HG03066 (cell line): ENCODE results near the gene PEAK1.
"Not testable (repeated sequence)": the region's sequence is repeated elsewhere in the genome, so short reads cannot be mapped to it uniquely, and the experiment has no call there.

Source experiments
- ATAC-seq: cut with Tn5 transposase; IDR thresholded peaks from one replicate; pipeline ENCODE4 v1.9.1; 2021; ENCODE audit warnings: low read depth; ENCODE audit not compliant: unreplicated experiment

Gene PEAK1

GRCh38 chr15:77426871-77427270 lies 7.0 kb upstream of the PEAK1 start:
- ATAC-seq, result no peak

- ATAC-seq, result no peak
These were observed 6.5 kb upstream of the PEAK1 start for GRCh38 chr15:77426377-77426776.

GRCh38 chr15:77425104-77425503 lies 5.2 kb upstream of the PEAK1 start:
- ATAC-seq, result no peak

- ATAC-seq, result no peak
These were observed 1.4 kb upstream of the PEAK1 start for GRCh38 chr15:77421370-77421700.

- peak; percentile 37 for ATAC-seq
These were observed 886 bp upstream of the PEAK1 start, which contains the start of gene HMG20A for GRCh38 chr15:77420610-77421369. HMG20A (plus strand) TSS chr15:77420888; CDS start chr15:77458408, 37,520 bp downstream.

- ATAC-seq, result peak; percentile 25
These were observed 703 bp downstream of the PEAK1 start for GRCh38 chr15:77418966-77419835.

- no peak for ATAC-seq
These were observed 1.4 kb downstream of the PEAK1 start for GRCh38 chr15:77418391-77418965.

GRCh38 chr15:77417602-77418001 lies 2.3 kb downstream of the PEAK1 start:
- no peak for ATAC-seq

- ATAC-seq, result no peak
These were observed 3.0 kb downstream of the PEAK1 start for GRCh38 chr15:77416954-77417353.

GRCh38 chr15:77416148-77416455 lies 3.8 kb downstream of the PEAK1 start:
- ATAC-seq, result no peak

- no peak for ATAC-seq
These were observed 4.3 kb downstream of the PEAK1 start for GRCh38 chr15:77415450-77416147.

GRCh38 chr15:77414789-77415442 lies 5.0 kb downstream of the PEAK1 start:
- no peak for ATAC-seq

GRCh38 chr15:77413699-77414349 lies 6.1 kb downstream of the PEAK1 start:
- no peak for ATAC-seq

- ATAC-seq, result no peak
These were observed 6.8 kb downstream of the PEAK1 start for GRCh38 chr15:77412972-77413698.

- ATAC-seq, result no peak
These were observed 8.3 kb downstream of the PEAK1 start for GRCh38 chr15:77411619-77411976.

GRCh38 chr15:77410701-77411618 lies 8.9 kb downstream of the PEAK1 start:
- no peak for ATAC-seq

GRCh38 chr15:77410157-77410500 lies 9.8 kb downstream of the PEAK1 start:
- ATAC-seq, result not testable (repeated sequence)
